ENCODE results near the gene DGKQ. TPM values are rescaled to one million over a fixed set of nuclear protein-coding genes. Genes with fewer than 3 reads are reported as not detected.

DGKQ gene
- total RNA-seq, 1 experiment from 2014 or later = 11.8 TPM

DNA sequence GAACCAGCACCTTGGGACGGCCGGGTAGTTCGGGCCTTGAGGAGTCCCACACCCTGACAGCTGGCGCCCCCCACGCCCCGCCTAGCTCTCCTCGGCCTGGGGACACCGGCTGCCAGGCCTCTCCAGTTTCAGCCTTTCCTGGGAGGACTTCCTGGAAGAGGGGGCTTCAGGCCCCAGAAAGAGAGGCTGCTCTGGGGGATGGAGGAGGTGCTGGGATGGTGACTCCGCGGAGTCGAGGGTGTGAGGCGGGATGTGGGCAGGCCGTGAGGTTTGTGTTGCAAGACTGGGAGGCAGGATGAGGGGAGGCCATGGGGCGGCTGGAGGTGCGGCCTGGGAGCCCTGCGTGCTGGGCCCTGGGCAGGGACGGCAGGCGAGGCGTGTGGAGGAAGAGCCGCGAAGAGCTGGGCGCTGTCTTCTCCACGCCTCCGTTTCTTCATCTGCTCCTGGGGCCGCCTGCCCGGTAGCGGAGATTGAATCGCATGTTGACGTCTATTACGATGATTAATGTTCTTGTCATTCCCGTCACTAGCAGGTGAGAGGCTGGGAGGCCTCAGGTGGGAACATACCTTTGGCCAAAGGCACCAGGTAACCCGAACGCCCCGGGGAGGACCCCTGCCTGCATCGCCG is 37.1 kb upstream of the DGKQ start:
- peak overlapping the region; percentile 62 for H3K4me3 Mint-ChIP-seq (ENCODE audit: low read depth, unreplicated experiment)
- peaks cover 41% of the 10 kb centered on the region for H3K36me3 Mint-ChIP-seq (ENCODE audit: insufficient read depth, unreplicated experiment)
- intact Hi-C loops (cut with micrococcal nuclease; ENCODE audit: unreplicated experiment) = no loop called here
- H3K4me1 Mint-ChIP-seq (ENCODE audit: low read depth, unreplicated experiment) = peaks cover 12% of the 10 kb centered on the region
- BruUV-seq (replicated peaks) = no TSS peak
- CTCF ChIA-PET = interaction anchor here (1.0 kb wide), 1 partner anchor 33 kb away, joined by 3 read pairs; no protein-coding TSS in a partner anchor
- peaks cover 34% of the 10 kb centered on the region for H3K27me3 Mint-ChIP-seq (ENCODE audit: unreplicated experiment)
- DNase-seq = peak; percentile 52
- H3K9me3 Mint-ChIP-seq (ENCODE audit: low read depth, unreplicated experiment) = no peaks in the 10 kb centered on the region
- H3K27ac Mint-ChIP-seq (ENCODE audit: unreplicated experiment) = peak overlapping the region; percentile 56
- TF ChIP-seq, protein P1, sequence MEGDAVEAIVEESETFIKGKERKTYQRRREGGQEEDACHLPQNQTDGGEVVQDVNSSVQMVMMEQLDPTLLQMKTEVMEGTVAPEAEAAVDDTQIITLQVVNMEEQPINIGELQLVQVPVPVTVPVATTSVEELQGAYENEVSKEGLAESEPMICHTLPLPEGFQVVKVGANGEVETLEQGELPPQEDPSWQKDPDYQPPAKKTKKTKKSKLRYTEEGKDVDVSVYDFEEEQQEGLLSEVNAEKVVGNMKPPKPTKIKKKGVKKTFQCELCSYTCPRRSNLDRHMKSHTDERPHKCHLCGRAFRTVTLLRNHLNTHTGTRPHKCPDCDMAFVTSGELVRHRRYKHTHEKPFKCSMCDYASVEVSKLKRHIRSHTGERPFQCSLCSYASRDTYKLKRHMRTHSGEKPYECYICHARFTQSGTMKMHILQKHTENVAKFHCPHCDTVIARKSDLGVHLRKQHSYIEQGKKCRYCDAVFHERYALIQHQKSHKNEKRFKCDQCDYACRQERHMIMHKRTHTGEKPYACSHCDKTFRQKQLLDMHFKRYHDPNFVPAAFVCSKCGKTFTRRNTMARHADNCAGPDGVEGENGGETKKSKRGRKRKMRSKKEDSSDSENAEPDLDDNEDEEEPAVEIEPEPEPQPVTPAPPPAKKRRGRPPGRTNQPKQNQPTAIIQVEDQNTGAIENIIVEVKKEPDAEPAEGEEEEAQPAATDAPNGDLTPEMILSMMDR (IDR thresholded peaks at IDR 0.05; ENCODE audit: unreplicated experiment) = no peak

- TF ChIP-seq, protein P1 (IDR thresholded peaks at IDR 0.05; ENCODE audit: unreplicated experiment) = no peak
- BruUV-seq (replicated peaks) = no TSS peak
- Mint-ChIP-seq H3K27me3 (ENCODE audit: unreplicated experiment) (peaks cover 34% of the 10 kb centered on the region), H3K36me3 (ENCODE audit: insufficient read depth, unreplicated experiment) (peaks cover 41% of the 10 kb centered on the region), H3K4me1 (ENCODE audit: low read depth, unreplicated experiment) (peaks cover 12% of the 10 kb centered on the region), H3K9me3 (ENCODE audit: low read depth, unreplicated experiment) (no peaks in the 10 kb centered on the region), H3K27ac (ENCODE audit: unreplicated experiment) (peak overlapping the region; percentile 79), H3K4me3 (ENCODE audit: low read depth, unreplicated experiment) (peak overlapping the region; percentile 62)
- peak; percentile 63 for DNase-seq
- intact Hi-C loops (cut with micrococcal nuclease; ENCODE audit: unreplicated experiment) = no loop called here
- CTCF ChIA-PET = interaction anchor here (1.0 kb wide), 1 partner anchor 34 kb away, joined by 3 read pairs; no protein-coding TSS in a partner anchor
Measured at GRCh38 chr4:1009542-1010394, 36.4 kb upstream of the DGKQ start.

DNA sequence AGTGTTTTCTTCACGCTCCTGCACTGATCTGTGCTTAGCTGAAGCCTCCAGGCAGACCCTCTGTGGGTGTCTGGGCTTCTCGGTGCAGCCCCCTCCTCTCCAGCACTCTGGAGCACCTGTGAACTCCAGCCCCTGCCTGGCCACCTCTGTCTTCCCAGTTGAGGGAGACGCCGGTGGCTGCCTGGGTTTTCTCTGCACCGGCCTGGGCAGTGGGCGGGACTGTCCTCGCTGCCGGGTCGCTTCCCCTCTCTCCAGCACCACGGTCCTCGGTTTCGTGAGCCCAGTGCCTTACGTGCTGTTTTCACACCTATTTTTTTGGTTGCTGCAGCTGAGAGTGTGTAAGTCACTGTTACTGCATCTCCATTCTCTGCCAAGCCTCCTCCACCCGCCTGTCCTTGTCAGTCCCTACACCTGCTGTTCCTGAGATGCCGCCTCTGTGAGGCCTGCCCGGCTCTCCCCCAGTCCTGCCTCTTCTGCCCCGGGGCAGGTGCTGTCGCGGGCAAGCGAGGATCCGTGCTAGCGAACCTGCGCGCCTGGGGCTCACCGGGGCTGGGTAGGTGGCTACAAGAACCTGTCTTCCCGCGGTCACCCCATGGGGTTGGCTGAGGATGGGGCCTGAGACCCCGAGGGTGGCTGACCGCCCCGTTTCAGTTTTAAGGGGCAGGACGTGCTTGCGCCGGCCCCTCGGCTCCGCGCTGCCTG is 35.6 kb upstream of the DGKQ start:
- Mint-ChIP-seq H3K4me1 (ENCODE audit: low read depth, unreplicated experiment) (peaks cover 12% of the 10 kb centered on the region), H3K27me3 (ENCODE audit: unreplicated experiment) (peaks cover 34% of the 10 kb centered on the region), H3K27ac (ENCODE audit: unreplicated experiment) (no peak overlapping the region), H3K9me3 (ENCODE audit: low read depth, unreplicated experiment) (no peaks in the 10 kb centered on the region), H3K36me3 (ENCODE audit: insufficient read depth, unreplicated experiment) (peaks cover 38% of the 10 kb centered on the region), H3K4me3 (ENCODE audit: low read depth, unreplicated experiment) (peak overlapping the region; percentile 56)
- no TSS peak for BruUV-seq (replicated peaks)
- CTCF ChIA-PET = no interaction called here
- TF ChIP-seq, protein P1 (IDR thresholded peaks at IDR 0.05; ENCODE audit: unreplicated experiment) = no peak
- no peak for DNase-seq
- intact Hi-C loops (cut with micrococcal nuclease; ENCODE audit: unreplicated experiment) = no loop called here

GRCh38 chr4:1006856-1007255 is 33.5 kb upstream of the DGKQ start:
- intact Hi-C loops (cut with micrococcal nuclease; ENCODE audit: unreplicated experiment) = no loop called here
- CTCF ChIA-PET = no interaction called here
- DNase-seq = no peak
- TF ChIP-seq, protein P1 (IDR thresholded peaks at IDR 0.05; ENCODE audit: unreplicated experiment) = no peak
- peak overlapping the region; percentile 54 for H3K27ac Mint-ChIP-seq (ENCODE audit: unreplicated experiment)
- H3K9me3 Mint-ChIP-seq (ENCODE audit: low read depth, unreplicated experiment) = no peaks in the 10 kb centered on the region
- peaks cover 12% of the 10 kb centered on the region for H3K4me1 Mint-ChIP-seq (ENCODE audit: low read depth, unreplicated experiment)
- peaks cover 34% of the 10 kb centered on the region for H3K27me3 Mint-ChIP-seq (ENCODE audit: unreplicated experiment)
- H3K4me3 Mint-ChIP-seq (ENCODE audit: low read depth, unreplicated experiment) = no peak overlapping the region
- H3K36me3 Mint-ChIP-seq (ENCODE audit: insufficient read depth, unreplicated experiment) = peaks cover 25% of the 10 kb centered on the region
- BruUV-seq (replicated peaks) = no TSS peak
